ENCODE results near the gene NPTX1. TPM values are rescaled to one million over a fixed set of nuclear protein-coding genes. Genes with fewer than 3 reads are reported as not detected.

Gene NPTX1
- total and polyA plus RNA-seq, 2 experiments from 2014 or later, result 3.4 to 20.5 TPM

DNA sequence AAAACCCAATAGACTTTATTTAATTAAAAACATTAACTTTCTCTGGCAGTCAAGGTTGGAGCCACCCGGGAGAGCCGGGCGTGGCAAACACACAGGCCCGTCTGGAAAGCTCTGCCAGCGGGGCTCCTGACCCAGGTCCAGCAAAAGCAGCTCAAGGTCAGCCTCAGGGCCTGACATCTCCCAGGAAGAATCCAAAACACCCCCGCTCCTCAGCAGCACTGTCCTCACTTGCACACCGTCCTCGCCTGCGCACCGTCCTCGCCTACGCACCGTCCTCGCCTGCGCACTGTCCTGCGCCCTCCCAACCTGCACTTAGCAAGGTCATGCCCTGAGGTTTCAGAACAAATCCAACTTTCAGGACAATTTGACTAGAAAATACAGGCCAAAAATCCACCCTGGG, 36.8 kb upstream of the NPTX1 start:
- no peaks in the 10 kb centered on the region for H3K27me3 ChIP-seq (ENCODE audit: insufficient read depth)
- TF ChIP-seq REST (IDR thresholded peaks at IDR 0.05; ENCODE audit: unreplicated experiment) (no peak), ZNF114 (CRISPR knock-in tag; IDR thresholded peaks at IDR 0.05) (no peak), EZH2phosphoT487 (IDR thresholded peaks at IDR 0.05; ENCODE audit: unreplicated experiment) (no peak), POLR2AphosphoS5 (IDR thresholded peaks at IDR 0.05; ENCODE audit: low read depth) (no peak), ZNF331 (CRISPR knock-in tag; IDR thresholded peaks at IDR 0.05; ENCODE audit: low read depth) (no peak), EZH2 (IDR thresholded peaks at IDR 0.05; ENCODE audit: low read depth, unreplicated experiment) (no peak), NANOG (IDR thresholded peaks at IDR 0.05; ENCODE audit: borderline replicate concordance) (no peak), JUNB (IDR thresholded peaks at IDR 0.05; ENCODE audit: unreplicated experiment) (no peak), CTCF (conservative IDR thresholded peaks at IDR 0.05; ENCODE audit: low read depth in 2 of 2) (no peak), ETS1 (IDR thresholded peaks at IDR 0.05) (no peak)
- Mint-ChIP-seq H3K27me3 (ENCODE audit: insufficient read depth, low read depth, poor library complexity) (peaks cover 2% of the 10 kb centered on the region), H3K9me3 (no peaks in the 10 kb centered on the region), H3K27ac (no peak overlapping the region), H3K36me3 (ENCODE audit: low read depth) (no peaks in the 10 kb centered on the region), H3K4me1 (no peaks in the 10 kb centered on the region), H3K4me3 (no peak overlapping the region)
- H3K4me3 ChIP-seq, result no peak overlapping the region
- no peak for DNase-seq (ENCODE audit: low spot score)
- no peaks in the 10 kb centered on the region for H3F3A ChIP-seq (replicated peaks; ENCODE audit: low read depth)
- no peaks in the 10 kb centered on the region for H3K36me3 ChIP-seq (ENCODE audit: insufficient read depth)
- no peaks in the 10 kb centered on the region for H3K9me2 ChIP-seq (ENCODE audit: insufficient read depth)
- H3K4me2 ChIP-seq, result no peak overlapping the region
- no peaks in the 10 kb centered on the region for H3K79me2 ChIP-seq (replicated peaks; ENCODE audit: insufficient read depth)
- no peak for ATAC-seq
- no peaks in the 10 kb centered on the region for H3K4me1 ChIP-seq (ENCODE audit: insufficient read depth)
- H2AFZ ChIP-seq, result no peak overlapping the region
- no peaks in the 10 kb centered on the region for H4K20me1 ChIP-seq (replicated peaks; ENCODE audit: insufficient read depth)
- no peak overlapping the region for H3K27ac ChIP-seq (ENCODE audit: low read depth)

- H4K20me1 ChIP-seq (replicated peaks; ENCODE audit: insufficient read depth), result no peaks in the 10 kb centered on the region
- H2AFZ ChIP-seq, result no peak overlapping the region
- Mint-ChIP-seq H3K4me1 (no peaks in the 10 kb centered on the region), H3K36me3 (ENCODE audit: low read depth) (no peaks in the 10 kb centered on the region), H3K27ac (no peak overlapping the region), H3K9me3 (no peaks in the 10 kb centered on the region), H3K4me3 (no peak overlapping the region), H3K27me3 (ENCODE audit: insufficient read depth, low read depth, poor library complexity) (peaks cover 2% of the 10 kb centered on the region)
- no peak overlapping the region for H3K4me2 ChIP-seq
- no peak; the same call in 2 of the 3 replicates for ATAC-seq
- no peaks in the 10 kb centered on the region for H3F3A ChIP-seq (replicated peaks; ENCODE audit: low read depth)
- H3K27ac ChIP-seq (ENCODE audit: low read depth), result no peak overlapping the region
- TF ChIP-seq EZH2phosphoT487 (IDR thresholded peaks at IDR 0.05; ENCODE audit: unreplicated experiment) (no peak), STAT1 (IDR thresholded peaks at IDR 0.05; ENCODE audit: unreplicated experiment) (no peak), EZH2 (IDR thresholded peaks at IDR 0.05; ENCODE audit: low read depth, unreplicated experiment) (no peak), CTCF (conservative IDR thresholded peaks at IDR 0.05; ENCODE audit: low read depth in 2 of 2) (no peak), NANOG (IDR thresholded peaks at IDR 0.05; ENCODE audit: borderline replicate concordance) (no peak), POLR2AphosphoS5 (IDR thresholded peaks at IDR 0.05; ENCODE audit: low read depth) (no peak)
- no peaks in the 10 kb centered on the region for H3K36me3 ChIP-seq (ENCODE audit: insufficient read depth)
- no peak overlapping the region for H3K4me3 ChIP-seq
- H3K4me1 ChIP-seq (ENCODE audit: insufficient read depth), result no peaks in the 10 kb centered on the region
- no peaks in the 10 kb centered on the region for H3K27me3 ChIP-seq (ENCODE audit: insufficient read depth)
- DNase-seq (ENCODE audit: low spot score), result no peak
- H3K9me2 ChIP-seq (ENCODE audit: insufficient read depth), result no peaks in the 10 kb centered on the region
- no peaks in the 10 kb centered on the region for H3K79me2 ChIP-seq (replicated peaks; ENCODE audit: insufficient read depth)
Measured at GRCh38 chr17:80512233-80512632, 35.8 kb upstream of the NPTX1 start.
